Testis (tissue), 2 donors: ENCODE data around the gene OR52K2.

Experiments
- CTCF ChIP-seq, 3 experiments: fragments of 450-650 bp in 2 of 3; fragments of 200-600 bp in 1 of 3; sonication (generic) in 1 of 3; IDR thresholded peaks; one replicate each; pipeline ENCODE4 v1.5.1; 2016 to 2019; ENCODE audit warnings: antibody characterized with exemption in 3 of 3, mild to moderate bottlenecking in 2 of 3, moderate library complexity in 1 of 3
- POLR2A ChIP-seq: fragments of 450-650 bp; IDR thresholded peaks from one replicate; pipeline ENCODE4 v1.6.1; 2017; ENCODE audit warnings: antibody characterized with exemption, mild to moderate bottlenecking, moderate library complexity

- TF ChIP-seq POLR2A (no peak), CTCF (IDR thresholded peaks at IDR 0.05) (no peak)
These were observed 11.1 kb downstream of the OR52K2 start for GRCh38 chr11:4460151-4460550.
